IPS DF 4.7 (cell line): ENCODE data around the gene PAEP.
"Not testable (repeated sequence)": the region's sequence is repeated elsewhere in the genome, so short reads cannot be mapped to it uniquely, and the experiment has no call there.

ENCODE experiments used
- DNase-seq: peaks from one replicate; pipeline ENCODE4 v3.0.0-alpha.2; 2013; ENCODE audit warnings: low spot score; ENCODE audit errors: extremely low read depth

The PAEP gene

DNA sequence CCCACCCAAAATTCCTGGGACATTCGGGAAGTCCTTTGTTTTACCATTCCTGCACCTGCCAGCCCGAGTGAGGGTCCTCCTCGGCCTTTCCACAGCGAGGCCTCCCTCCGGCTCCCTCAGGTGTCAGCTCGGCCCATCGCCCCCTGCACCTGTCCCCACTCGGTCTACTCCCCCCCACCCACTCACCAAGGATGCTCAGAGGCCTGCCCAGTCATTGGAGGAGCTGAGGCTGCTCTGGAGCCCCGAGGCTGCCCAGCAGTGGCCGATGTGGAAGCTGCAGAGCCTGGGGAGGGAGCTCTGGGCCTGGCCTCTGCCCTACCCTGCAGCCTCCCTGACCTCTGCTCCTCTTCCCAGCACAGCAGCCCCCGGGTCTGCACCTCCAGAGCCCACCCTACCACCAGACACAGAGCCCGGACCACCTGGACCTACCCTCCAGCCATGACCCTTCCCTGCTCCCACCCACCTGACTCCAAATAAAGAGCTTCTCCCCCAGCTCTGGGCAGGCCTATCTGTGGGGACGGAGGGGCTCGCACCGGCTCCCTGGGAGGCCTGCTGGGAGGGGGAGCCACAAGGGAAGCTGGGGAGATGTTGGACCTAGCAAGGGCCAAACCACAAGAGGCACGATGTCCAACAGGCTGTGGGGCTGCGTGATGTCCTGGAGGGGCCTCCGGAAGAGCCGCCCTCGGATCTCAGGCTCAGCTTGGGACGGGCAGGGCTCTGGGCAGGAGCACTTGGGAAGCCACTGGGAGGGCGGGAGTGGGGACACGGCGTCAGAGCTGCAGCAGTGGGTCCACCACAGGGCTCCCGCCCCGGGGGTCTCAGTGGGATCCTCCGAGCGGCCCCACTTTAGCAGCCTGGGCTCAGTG, 11.8 kb upstream of the PAEP start:
- not testable (repeated sequence) for DNase-seq

- DNase-seq = no peak
Measured at GRCh38 chr9:135550344-135550918, 11.1 kb upstream of the PAEP start.

- DNase-seq = no peak
Measured at GRCh38 chr9:135551031-135551430, 10.5 kb upstream of the PAEP start.

- no peak for DNase-seq
Measured at GRCh38 chr9:135551456-135551855, 10.1 kb upstream of the PAEP start.

GRCh38 chr9:135552021-135552697, 9.4 kb upstream of the PAEP start:
- no peak for DNase-seq

DNA sequence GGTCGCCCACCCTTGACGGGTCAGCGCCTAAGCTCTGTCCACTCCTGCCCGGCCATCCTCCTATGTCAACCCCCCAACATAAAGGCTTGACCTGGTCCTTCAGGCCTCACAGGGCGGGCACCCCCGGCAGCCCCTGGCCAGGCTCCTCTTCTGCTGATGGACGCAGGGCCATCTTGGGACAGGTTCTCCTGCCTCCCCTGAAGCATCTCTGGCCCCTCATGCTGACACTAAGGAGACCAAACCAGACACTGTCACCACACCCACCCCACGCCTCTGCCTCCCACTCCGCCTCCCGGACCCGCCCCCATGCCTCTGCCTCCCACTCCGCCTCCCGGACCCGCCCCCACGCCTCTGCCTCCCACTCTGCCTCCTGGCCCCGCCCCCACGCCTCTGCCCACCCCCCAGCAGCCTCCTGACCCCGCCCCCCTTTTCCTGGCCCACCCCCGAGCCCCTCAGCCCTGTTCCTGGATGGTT, 8.8 kb upstream of the PAEP start:
- no peak for DNase-seq

GRCh38 chr9:135554718-135555117, 6.8 kb upstream of the PAEP start:
- DNase-seq = no peak

GRCh38 chr9:135555203-135555602, 6.4 kb upstream of the PAEP start:
- no peak for DNase-seq

GRCh38 chr9:135555910-135556309, 5.6 kb upstream of the PAEP start:
- DNase-seq = no peak

GRCh38 chr9:135559606-135560005, 1.9 kb upstream of the PAEP start:
- DNase-seq = no peak

DNA sequence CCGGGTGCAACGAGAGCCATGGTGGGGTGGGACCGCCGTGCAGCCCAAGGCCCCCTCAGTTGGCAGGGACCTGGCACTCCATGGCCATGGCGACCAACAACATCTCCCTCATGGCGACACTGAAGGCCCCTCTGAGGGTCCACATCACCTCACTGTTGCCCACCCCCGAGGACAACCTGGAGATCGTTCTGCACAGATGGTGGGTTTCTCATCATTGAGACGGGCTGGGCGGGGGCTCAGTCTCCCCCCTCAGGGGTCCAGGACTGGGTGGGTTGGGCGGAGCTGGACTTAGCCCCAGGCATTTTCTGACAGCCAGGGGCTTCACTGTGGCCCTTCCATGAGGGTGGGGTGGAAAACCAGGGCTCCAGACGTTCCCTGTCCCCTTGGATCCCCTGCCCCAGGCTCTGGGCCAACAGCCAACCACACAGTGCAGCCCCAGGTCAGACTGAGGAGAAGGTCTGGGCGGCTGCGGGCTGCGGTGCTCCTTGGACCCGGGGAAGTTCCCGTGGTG, 734 bp downstream of the PAEP start:
- no peak for DNase-seq

DNA sequence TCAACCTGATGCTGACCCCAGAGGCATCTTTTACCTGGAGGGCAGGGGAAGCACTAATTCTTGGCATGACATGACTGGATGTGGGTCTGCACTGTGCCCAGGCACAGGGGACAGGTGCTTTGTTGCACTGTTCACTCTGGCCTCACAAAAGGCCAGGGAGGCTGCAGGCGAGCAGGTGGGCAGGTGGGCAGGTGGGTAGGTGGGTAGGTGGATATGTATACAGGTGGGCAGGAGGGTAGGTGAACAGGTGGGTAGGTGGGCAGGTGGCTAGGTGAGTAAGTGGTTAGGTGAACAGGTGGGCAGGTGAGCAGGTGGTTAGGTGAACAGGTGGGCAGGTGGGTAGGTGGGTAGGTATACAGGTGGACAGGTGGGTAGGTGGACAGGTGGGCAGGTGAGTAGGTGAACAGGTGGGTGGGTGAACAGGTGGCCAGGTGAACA, 1.5 kb downstream of the PAEP start:
- no peak for DNase-seq

GRCh38 chr9:135563858-135564257, 2.3 kb downstream of the PAEP start:
- DNase-seq = no peak

GRCh38 chr9:135565141-135565628, 3.6 kb downstream of the PAEP start:
- DNase-seq = no peak

- no peak for DNase-seq
Measured at GRCh38 chr9:135565636-135566035, 4.1 kb downstream of the PAEP start.

GRCh38 chr9:135566552-135566951, 5.0 kb downstream of the PAEP start:
- no peak for DNase-seq

GRCh38 chr9:135567311-135567710, 5.8 kb downstream of the PAEP start:
- no peak for DNase-seq

DNA sequence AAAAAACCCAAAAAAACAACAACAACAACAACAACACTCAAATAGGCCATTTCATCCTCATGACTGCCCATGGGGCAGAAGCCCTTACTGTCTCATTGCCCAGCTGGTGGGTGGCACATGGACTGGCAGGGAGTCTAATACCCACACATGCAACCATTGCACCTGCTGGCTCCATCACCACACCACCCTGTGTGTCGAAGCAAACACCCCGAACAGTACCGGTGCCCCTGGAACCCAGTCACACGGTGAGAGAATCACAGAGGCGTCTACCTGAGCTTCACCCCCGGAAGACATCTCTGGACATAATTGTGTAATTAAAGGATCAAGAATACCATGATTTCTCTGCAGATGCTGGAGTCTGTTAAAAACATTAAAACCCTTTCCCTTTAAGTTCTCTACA, 6.5 kb downstream of the PAEP start:
- no peak for DNase-seq

- no peak for DNase-seq
Measured at GRCh38 chr9:135570456-135570855, 8.9 kb downstream of the PAEP start.

- DNase-seq = no peak
Measured at GRCh38 chr9:135572233-135572632, 10.7 kb downstream of the PAEP start.

DNA sequence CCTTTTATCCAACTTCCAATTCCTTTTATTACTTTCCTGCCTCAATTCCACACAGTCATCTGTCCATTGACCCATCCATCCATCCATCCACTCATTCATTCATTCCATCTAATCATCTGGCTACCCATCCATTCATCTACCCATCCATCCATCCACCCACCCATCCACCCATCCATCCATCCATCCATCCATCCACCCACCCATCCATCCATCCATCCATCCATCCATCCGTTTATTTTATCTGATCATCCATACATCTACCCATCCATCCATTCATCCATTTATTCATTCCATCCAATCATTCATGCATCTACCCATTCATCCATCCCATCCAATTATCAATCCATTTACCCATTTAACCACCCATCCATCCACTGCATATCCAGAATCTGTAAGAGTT, 11.6 kb downstream of the PAEP start:
- DNase-seq = no peak

GRCh38 chr9:135574331-135574730, 12.8 kb downstream of the PAEP start:
- DNase-seq = no peak
